ENCODE data around the gene ZDHHC14. TPM values are rescaled to one million over a fixed set of nuclear protein-coding genes. Genes with fewer than 3 reads are reported as not detected.

Gene ZDHHC14
- polyA plus RNA-seq, 1 donor (not counting 4 experiments of a cell fraction or from before 2014, with no cell fraction given) = 6.4 TPM

GRCh38 chr6:157658301-157658700, 277.3 kb downstream of the ZDHHC14 start:
- Histone ChIP-seq H3K36me3 (ENCODE audit: control insufficient read depth in 2 of 2, extremely low read depth in 1 of 2, insufficient read depth in 2 of 2, low read length in 2 of 2) (peaks cover 0 to 7% of the 10 kb centered on the region in 2 experiments), H2AFZ (ENCODE audit: control insufficient read depth, low read length) (no peak overlapping the region), H3K9ac (ENCODE audit: control insufficient read depth, extremely low read depth, insufficient read depth, low read length) (no peak overlapping the region), H3K4me1 (ENCODE audit: control insufficient read depth, extremely low read depth, insufficient read depth, low read length) (no peaks in the 10 kb centered on the region), H3K9me1 (ENCODE audit: control insufficient read depth, extremely low read depth, insufficient read depth, low read length) (no peaks in the 10 kb centered on the region), H3K27ac (ENCODE audit: control insufficient read depth, insufficient read depth, low read length) (no peak overlapping the region), H3K4me3 (ENCODE audit: control insufficient read depth in 2 of 3, extremely low read depth in 1 of 3, insufficient read depth in 2 of 3, low read depth in 1 of 3, low read length in 3 of 3) (no peak overlapping the region), H3K9me3 (ENCODE audit: control insufficient read depth, low read depth, low read length) (no peaks in the 10 kb centered on the region), H3K27me3 (ENCODE audit: control insufficient read depth, extremely low read depth, insufficient read depth, low read length) (no peaks in the 10 kb centered on the region), H4K20me1 (ENCODE audit: control insufficient read depth, extremely low read depth, insufficient read depth, low read length) (no peaks in the 10 kb centered on the region), H3K4me2 (ENCODE audit: control insufficient read depth, extremely low read depth, insufficient read depth, low read depth, low read length) (no peak overlapping the region), H3K79me2 (ENCODE audit: control insufficient read depth, insufficient read depth, low read length) (no peaks in the 10 kb centered on the region)
- TF ChIP-seq EZH2 (IDR thresholded peaks at IDR 0.05; ENCODE audit: low read length) (no peak), CTCF (optimal IDR thresholded peaks at IDR 0.05 in 1 of 3, IDR thresholded peaks at IDR 0.05 in 1 of 3, conservative IDR thresholded peaks at IDR 0.05 in 1 of 3; ENCODE audit: extremely low read depth in 1 of 3, insufficient read depth in 2 of 3, low read length in 3 of 3) (no peak)
- dilution Hi-C loops (cut with MboI; ENCODE audit: extremely low pct_ligation_motif_present, low sequenced_read_pairs) = no loop called here
- DNase-seq (ENCODE audit: low read depth, low spot score) = no peak
- no peak for FAIRE-seq

- no peak overlapping the region for H3K27ac ChIP-seq (ENCODE audit: control insufficient read depth, insufficient read depth, low read length)
- no peak overlapping the region for H2AFZ ChIP-seq (ENCODE audit: control insufficient read depth, low read length)
- H3K4me1 ChIP-seq (ENCODE audit: control insufficient read depth, extremely low read depth, insufficient read depth, low read length) = no peaks in the 10 kb centered on the region
- no peak for TF ChIP-seq EZH2 (IDR thresholded peaks at IDR 0.05; ENCODE audit: low read length)
- TF ChIP-seq CTCF (optimal IDR thresholded peaks at IDR 0.05 in 1 of 3, IDR thresholded peaks at IDR 0.05 in 1 of 3, conservative IDR thresholded peaks at IDR 0.05 in 1 of 3; ENCODE audit: extremely low read depth in 1 of 3, insufficient read depth in 2 of 3, low read length in 3 of 3) = no peak
- FAIRE-seq (no peak), DNase-seq (ENCODE audit: low read depth, low spot score) (no peak)
- H3K36me3 ChIP-seq (ENCODE audit: control insufficient read depth in 2 of 2, extremely low read depth in 1 of 2, insufficient read depth in 2 of 2, low read length in 2 of 2) = peaks cover 0 to 1% of the 10 kb centered on the region in 2 experiments
- no peaks in the 10 kb centered on the region for H3K9me1 ChIP-seq (ENCODE audit: control insufficient read depth, extremely low read depth, insufficient read depth, low read length)
- dilution Hi-C loops (cut with MboI; ENCODE audit: extremely low pct_ligation_motif_present, low sequenced_read_pairs) = no loop called here
- H3K79me2 ChIP-seq (ENCODE audit: control insufficient read depth, insufficient read depth, low read length) = no peaks in the 10 kb centered on the region
- no peak overlapping the region for H3K4me3 ChIP-seq (ENCODE audit: control insufficient read depth in 2 of 3, extremely low read depth in 1 of 3, insufficient read depth in 2 of 3, low read depth in 1 of 3, low read length in 3 of 3)
- H3K9ac ChIP-seq (ENCODE audit: control insufficient read depth, extremely low read depth, insufficient read depth, low read length) = no peak overlapping the region
- no peak overlapping the region for H3K4me2 ChIP-seq (ENCODE audit: control insufficient read depth, extremely low read depth, insufficient read depth, low read depth, low read length)
- H4K20me1 ChIP-seq (ENCODE audit: control insufficient read depth, extremely low read depth, insufficient read depth, low read length) = no peaks in the 10 kb centered on the region
- no peaks in the 10 kb centered on the region for H3K27me3 ChIP-seq (ENCODE audit: control insufficient read depth, extremely low read depth, insufficient read depth, low read length)
- H3K9me3 ChIP-seq (ENCODE audit: control insufficient read depth, low read depth, low read length) = no peaks in the 10 kb centered on the region
These were observed 278.7 kb downstream of the ZDHHC14 start for GRCh38 chr6:157659536-157660271.
